ENCODE results near the gene PDCD7. TPM values are rescaled to one million over a fixed set of nuclear protein-coding genes. Genes with fewer than 3 reads are reported as not detected.
"Not testable (repeated sequence)": the region's sequence is repeated elsewhere in the genome, so short reads cannot be mapped to it uniquely, and the experiment has no call there.

The PDCD7 gene
- total RNA-seq, 1 experiment from 2014 or later = 15.6 TPM

GRCh38 chr15:65130941-65131340, 2.7 kb downstream of the PDCD7 start:
- no peak for DNase-seq (ENCODE audit: low read depth)

GRCh38 chr15:65115542-65115941, 18.1 kb downstream of the PDCD7 start:
- peak; percentile 31 for DNase-seq (ENCODE audit: low read depth)

- peak; percentile 14 for DNase-seq (ENCODE audit: low read depth)
Measured at GRCh38 chr15:65115086-65115485, 18.5 kb downstream of the PDCD7 start, which contains the start of gene UBAP1L. Gene UBAP1L, minus strand, starts transcription at chr15:65115200. Its CDS starts 8,985 bp downstream, at chr15:65106215.

DNA sequence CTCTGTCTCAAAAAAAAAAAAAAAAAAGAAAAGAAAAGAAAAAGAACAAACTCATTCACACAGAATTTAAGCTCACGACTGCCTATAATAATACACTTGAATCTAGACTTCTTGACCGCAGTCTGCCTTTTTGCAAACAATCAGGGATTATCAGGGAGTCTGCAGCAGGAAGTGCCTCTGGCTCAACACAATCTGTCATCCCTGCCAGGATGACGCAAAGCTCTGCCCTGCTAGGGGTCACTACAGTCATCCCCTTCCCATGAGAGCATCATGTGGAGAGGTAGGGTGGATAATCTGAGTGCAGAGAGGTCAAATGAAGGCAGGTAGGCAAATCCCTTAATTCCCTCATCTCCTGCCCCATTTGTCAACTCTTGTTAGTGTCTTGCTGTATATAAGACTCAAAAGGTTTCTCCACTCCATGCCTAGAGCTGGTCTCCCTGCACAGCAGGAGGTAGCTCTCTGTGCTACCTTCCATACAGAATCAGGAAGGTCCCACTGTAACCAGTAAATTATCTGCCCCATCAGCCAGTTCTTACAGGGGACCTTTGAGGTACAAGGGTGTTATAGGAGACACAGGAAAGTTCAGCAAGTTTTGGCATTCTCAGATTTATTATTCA, 22.8 kb downstream of the PDCD7 start:
- no peak for DNase-seq (ENCODE audit: low read depth)

DNA sequence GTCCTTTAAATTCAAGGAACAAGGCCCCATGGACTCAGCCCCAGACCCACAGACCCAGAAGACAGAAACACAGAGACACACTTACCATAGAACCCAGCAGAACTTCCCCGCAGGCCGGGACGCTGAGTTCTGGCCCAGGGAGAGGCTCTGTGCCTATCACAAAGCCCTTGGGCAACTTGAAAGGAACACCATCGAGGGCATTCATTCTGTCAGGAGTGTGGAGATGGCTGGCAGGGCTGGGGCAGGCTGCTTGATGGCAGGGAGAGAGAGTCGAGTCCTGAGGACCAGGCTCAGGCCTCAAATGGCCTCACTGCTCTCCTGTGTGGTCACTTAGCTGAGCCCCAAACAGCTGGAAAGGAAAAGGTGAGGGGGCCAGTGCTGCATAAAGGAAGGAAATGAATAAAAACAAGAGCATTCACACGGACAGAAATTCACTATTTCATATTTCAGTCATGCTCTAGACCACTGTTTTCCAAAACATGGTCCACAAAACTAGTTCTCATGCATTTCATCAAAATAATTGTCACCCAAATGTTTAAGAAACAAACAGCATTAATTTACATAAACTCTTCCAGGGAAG, 27.5 kb downstream of the PDCD7 start:
- no peak for DNase-seq (ENCODE audit: low read depth)

GRCh38 chr15:65105038-65105437, 28.6 kb downstream of the PDCD7 start:
- DNase-seq (ENCODE audit: low read depth) = no peak

GRCh38 chr15:65102912-65103311, 30.7 kb downstream of the PDCD7 start:
- DNase-seq (ENCODE audit: low read depth) = no peak

DNA sequence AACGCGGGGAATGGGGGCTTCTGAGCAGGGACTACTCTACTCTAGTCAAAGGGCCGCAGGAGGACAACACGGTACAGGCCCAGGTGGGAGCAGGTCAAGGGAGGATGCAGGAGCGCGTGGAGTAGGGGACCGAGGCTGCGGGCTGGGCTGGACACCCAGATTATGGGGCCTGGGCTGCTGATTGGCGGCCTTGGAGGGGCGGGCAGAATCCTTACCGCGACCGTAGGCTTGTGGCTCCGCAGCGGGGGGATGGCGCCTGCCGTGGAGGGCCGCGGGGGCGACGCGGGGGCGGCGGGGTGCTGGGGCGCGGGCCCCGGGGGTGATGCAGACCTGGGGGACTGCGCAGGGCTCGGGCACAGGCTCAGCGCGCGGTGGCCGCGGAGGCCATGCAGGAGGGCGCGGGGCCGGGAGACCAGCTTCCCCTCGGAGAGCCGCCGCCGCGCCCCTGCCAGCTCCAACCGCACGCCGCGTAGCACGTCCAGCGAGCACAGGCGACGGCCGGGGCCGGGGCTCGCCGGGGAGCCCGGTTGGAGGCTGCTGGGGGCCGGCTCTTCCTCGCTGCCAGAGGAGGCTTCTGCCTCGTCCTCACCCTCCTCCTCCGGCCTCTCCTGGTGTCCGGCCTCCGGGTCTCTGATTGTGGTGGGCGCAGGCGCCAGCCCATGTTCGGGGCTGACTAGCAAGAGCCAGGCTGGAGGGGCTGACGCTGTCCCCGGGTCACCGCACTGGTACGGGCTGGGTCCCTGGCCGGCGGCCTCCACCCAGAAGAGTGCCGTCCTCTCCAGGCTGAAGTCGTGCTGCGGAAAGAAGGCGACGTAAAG, 31.5 kb downstream of the PDCD7 start:
- no peak for DNase-seq (ENCODE audit: low read depth)

GRCh38 chr15:65101411-65101890, 32.2 kb downstream of the PDCD7 start:
- peak; percentile 32 for DNase-seq (ENCODE audit: low read depth)

DNA sequence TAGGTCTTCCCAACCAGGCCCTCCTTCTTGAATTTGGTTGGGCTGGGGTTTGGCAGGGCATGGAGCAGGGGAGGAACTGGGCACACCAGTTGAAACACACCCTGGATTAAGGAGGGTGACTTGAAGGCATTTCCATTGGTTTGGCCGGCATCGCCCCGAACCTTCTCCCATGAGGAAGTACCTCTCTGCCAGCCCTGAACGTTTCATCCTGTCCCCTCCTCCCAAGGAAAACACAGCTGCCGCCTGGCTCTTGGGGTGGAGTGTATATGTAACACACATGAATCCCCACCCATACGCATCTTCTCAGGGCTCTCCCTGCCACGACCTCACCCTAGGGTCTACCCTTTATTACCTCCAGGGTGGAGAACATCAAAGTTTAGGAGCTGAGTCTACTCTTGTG, 33.2 kb downstream of the PDCD7 start:
- no peak for DNase-seq (ENCODE audit: low read depth)

DNA sequence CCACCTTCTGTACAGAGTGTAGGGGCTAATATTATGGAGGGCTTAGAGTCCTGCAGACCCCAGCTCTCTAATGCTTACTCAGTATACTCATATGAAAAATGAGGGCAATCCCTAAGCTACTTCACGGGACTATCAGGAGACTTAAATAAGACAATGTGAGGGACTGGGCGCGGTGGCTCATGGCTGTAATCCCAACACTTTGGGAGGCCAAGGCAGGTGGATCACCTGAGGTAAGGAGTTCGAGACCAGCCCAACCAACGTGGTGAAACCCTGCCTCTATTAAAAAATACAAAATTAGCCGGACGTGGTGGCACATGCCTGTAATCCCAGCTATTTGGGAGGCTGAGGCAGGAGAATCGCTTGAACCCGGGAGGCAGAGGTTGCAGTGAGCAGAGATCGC, 33.8 kb downstream of the PDCD7 start:
- DNase-seq (ENCODE audit: low read depth) = not testable (repeated sequence)

- no peak for DNase-seq (ENCODE audit: low read depth)
Measured at GRCh38 chr15:65099336-65099735, 34.3 kb downstream of the PDCD7 start.

- no peak for DNase-seq (ENCODE audit: low read depth)
Measured at GRCh38 chr15:65097651-65098263, 35.9 kb downstream of the PDCD7 start.

DNA sequence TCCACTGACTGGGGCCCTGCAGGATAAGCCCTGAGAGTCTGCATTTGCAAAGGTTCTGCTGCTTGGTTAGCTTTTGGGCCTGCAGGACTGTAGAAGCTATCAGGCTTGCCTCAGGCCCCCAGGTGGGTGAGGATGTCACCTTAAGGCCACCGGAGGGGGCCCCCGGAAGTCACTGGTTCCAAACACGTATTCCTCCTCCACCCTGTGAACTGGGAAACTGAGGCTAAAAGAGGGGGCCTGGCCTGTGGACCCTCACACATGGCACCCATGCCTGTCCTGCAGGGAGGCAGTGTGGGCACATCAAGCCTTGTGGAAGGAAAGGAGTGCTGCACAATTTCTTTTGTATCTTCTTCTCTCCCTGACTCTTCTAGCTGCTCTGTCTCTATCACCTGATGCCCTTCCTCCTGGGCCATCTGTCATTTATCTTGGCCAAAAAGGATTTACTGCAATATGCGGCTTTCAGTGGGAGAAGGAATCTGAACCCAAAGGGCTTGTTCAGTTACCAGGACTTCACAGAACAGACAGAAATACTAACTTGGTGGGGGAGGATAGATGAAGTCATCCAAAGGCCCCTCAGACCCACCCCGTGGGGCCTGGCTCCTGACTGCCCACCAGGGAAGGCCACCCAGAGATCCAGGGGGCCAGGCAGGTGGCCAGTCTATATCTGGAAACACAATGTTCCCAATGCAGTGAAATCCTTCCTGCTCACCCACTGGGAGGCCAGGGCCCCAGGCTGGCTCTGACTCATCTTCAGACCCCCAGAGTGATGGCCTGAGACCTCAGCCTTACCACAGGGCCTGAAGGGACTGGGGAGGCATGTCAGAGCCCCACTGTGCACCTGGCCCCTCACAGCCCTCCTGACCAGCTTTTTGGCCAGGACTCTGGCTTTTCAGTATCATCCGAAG, 36.9 kb downstream of the PDCD7 start:
- DNase-seq (ENCODE audit: low read depth) = no peak

- no peak for DNase-seq (ENCODE audit: low read depth)
Measured at GRCh38 chr15:65095747-65096104, 37.9 kb downstream of the PDCD7 start.

- no peak for DNase-seq (ENCODE audit: low read depth)
Measured at GRCh38 chr15:65095011-65095746, 38.4 kb downstream of the PDCD7 start.

GRCh38 chr15:65094294-65094995, 39.2 kb downstream of the PDCD7 start:
- no peak for DNase-seq (ENCODE audit: low read depth)

DNA sequence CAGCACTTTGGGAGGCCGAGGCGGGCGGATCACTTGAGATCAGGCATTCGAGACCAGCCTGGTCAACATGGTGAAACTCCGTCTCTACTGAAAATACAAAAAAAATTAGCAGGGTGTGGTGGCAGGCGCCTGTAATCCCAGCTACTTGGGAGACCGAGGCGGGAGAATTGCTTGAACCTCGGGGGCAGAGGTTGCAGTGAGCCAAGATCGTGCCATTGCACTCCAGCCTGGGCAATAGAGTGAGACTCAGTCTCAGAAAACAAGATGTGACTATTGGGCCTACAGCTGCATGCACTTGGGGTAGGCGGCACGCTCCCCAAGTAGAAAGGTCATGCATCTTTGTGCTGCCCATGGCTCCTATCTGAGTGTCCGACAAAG, 39.8 kb downstream of the PDCD7 start:
- DNase-seq (ENCODE audit: low read depth) = not testable (repeated sequence)

DNA sequence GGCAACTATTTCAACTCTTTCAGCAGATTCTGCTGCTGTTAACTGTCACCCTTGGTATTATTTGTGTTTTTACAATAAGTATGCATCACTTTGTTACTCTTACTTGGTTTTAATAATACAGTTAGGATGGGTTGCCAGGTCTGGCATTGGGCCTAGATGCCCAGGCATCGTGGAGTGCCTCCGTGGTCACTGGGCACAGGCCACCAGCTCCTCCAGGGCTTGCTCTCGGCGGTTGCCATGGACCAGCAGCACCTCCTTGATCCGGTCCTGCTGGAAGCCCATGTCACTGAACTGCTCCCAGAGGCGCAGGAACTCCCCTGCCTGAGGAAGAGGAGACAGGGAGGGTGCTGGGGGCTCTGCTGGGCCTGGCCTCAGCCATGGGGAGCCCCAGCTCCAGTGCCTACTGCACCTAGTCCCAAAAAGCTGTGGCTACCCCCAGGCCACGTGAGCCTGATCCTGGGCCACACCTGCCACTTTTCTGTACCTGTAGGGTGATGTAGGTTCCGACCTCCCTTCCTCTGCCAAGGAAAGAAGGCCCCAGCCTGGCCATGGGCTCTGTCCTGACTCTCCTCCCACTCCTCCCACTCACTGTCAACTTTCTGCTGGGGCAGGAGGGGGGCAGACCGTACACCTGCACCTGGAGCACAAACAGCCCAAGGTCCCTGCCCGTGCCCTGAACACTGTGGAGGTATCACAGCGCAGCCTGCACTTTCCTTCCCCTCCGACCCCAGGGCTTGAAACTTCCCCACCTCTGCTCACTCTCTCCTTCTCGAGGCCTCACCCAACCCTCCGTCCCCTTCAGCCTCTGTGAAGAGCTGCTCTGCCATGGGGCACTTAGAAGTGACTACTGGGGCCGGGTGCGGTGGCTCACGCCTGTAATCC, 40.5 kb downstream of the PDCD7 start:
- DNase-seq (ENCODE audit: low read depth) = no peak

All from LHCN-M2 (cell line).